ENCODE data around the gene PGC.

The PGC gene

DNA sequence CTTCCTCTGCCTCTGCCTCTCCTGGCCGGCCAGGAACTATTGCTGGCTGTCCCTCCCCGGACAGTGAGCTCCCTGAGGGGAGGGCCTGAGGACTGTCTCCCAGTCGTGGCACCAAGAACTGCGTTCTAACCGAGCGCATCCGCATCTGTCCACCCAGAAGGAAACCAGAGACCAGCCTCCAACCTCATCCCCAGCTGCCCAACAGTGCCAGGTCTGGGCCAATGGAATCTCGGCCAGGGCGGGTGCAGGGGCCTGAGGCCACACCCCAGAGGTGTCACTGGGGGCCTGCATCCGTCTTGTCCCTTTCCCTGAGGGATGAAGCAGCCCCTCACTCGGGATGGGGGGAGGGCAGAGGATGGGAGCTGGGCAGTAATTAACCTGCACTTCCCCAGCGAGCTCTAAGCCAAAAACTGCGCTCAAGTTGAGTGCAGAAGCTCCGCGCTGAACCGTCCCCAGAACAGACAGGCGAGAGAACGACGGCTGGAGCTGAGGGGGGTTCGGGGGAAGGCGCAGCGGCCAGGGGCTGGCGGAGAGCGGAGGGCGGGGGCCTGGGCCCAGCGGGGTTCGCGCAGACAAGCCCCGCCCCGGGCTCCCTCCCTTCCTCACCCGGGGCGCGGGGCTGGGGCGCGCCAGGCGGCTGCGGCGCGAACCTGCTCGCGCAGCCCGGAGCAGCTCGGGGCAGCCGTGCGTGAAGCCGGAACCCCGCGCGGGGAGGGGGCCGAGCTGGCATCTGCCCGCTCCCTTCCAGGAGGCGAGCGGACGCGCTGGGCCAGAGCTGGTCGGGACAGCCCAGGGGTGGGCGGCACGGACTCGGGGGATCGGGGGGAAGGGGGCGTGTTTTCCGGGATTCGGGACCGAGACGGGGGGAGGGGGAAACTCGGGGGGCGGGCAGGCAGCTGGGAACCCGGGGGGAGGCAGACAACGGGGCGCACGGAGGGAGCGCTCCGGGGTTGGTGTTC lies 13.2 kb downstream of the PGC start:
- H3K36me3 ChIP-seq (ENCODE audit: insufficient read depth, low read length) = no peaks in the 10 kb centered on the region; the same call in 1 of the 2 replicates
- ATAC-seq (ENCODE audit: insufficient read depth, low read depth) (peak; percentile 76), DNase-seq (peak; percentile 71)
- TF ChIP-seq, protein P1, sequence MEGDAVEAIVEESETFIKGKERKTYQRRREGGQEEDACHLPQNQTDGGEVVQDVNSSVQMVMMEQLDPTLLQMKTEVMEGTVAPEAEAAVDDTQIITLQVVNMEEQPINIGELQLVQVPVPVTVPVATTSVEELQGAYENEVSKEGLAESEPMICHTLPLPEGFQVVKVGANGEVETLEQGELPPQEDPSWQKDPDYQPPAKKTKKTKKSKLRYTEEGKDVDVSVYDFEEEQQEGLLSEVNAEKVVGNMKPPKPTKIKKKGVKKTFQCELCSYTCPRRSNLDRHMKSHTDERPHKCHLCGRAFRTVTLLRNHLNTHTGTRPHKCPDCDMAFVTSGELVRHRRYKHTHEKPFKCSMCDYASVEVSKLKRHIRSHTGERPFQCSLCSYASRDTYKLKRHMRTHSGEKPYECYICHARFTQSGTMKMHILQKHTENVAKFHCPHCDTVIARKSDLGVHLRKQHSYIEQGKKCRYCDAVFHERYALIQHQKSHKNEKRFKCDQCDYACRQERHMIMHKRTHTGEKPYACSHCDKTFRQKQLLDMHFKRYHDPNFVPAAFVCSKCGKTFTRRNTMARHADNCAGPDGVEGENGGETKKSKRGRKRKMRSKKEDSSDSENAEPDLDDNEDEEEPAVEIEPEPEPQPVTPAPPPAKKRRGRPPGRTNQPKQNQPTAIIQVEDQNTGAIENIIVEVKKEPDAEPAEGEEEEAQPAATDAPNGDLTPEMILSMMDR (IDR thresholded peaks at IDR 0.05; ENCODE audit: borderline replicate concordance, extremely low read depth, low read length, poor library complexity, severe bottlenecking) = peak; percentile 15
- no peak for TF ChIP-seq EZH2 (IDR thresholded peaks at IDR 0.05; ENCODE audit: borderline replicate concordance, low read depth, low read length, severe bottlenecking)
- H3K4me3 ChIP-seq (ENCODE audit: low read depth in 1 of 2, low read length in 2 of 2) = peak overlapping the region; percentile 48 to 84; a peak in 3 of 4 replicates
- H3K9me3 ChIP-seq (ENCODE audit: insufficient read depth, low read length, severe bottlenecking) = no peaks in the 10 kb centered on the region
- H4K20me1 ChIP-seq (ENCODE audit: insufficient read depth, low read length) = peaks cover 16% of the 10 kb centered on the region
- no peak overlapping the region; the same call in 1 of the 2 replicates for H3K27ac ChIP-seq (ENCODE audit: low read length)
- no peaks in the 10 kb centered on the region for H3K79me2 ChIP-seq (ENCODE audit: insufficient read depth, low read length)
- H3K9ac ChIP-seq (ENCODE audit: low read depth, low read length) = peak overlapping the region; percentile 76
- H2AFZ ChIP-seq (ENCODE audit: low read depth, low read length) = peak overlapping the region; percentile 83
- H3K4me2 ChIP-seq (ENCODE audit: insufficient read depth, low read length) = peak overlapping the region; percentile 66
- H3K27me3 ChIP-seq (ENCODE audit: insufficient read depth, low read length, poor library complexity) = no peaks in the 10 kb centered on the region
- peaks cover 31% of the 10 kb centered on the region for H3K4me1 ChIP-seq (ENCODE audit: insufficient read depth, low read length)

DNA sequence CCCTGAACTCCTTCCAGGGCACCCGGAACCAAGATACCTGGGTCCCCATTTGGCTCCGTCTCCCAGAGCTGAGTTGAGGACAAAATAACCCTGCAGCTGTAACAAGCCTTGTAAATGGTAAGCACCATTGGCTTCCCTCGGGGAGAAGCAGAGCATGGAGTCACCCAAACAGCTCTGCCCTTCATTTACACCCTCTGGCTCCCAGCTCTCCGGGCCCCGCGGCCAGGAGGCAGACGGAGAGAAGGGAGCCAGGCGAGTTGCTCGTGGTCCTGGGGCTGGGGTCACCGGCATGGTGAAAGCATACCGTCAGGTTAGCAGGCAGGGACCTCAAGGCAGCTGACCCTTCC lies 13.9 kb downstream of the PGC start:
- DNase-seq (no peak), ATAC-seq (ENCODE audit: insufficient read depth, low read depth) (no peak)
- peak overlapping the region; percentile 66 for H3K4me2 ChIP-seq (ENCODE audit: insufficient read depth, low read length)
- TF ChIP-seq EZH2 (IDR thresholded peaks at IDR 0.05; ENCODE audit: borderline replicate concordance, low read depth, low read length, severe bottlenecking) = no peak
- TF ChIP-seq, protein P1 (IDR thresholded peaks at IDR 0.05; ENCODE audit: borderline replicate concordance, extremely low read depth, low read length, poor library complexity, severe bottlenecking) = no peak
- no peaks in the 10 kb centered on the region for H3K79me2 ChIP-seq (ENCODE audit: insufficient read depth, low read length)
- H4K20me1 ChIP-seq (ENCODE audit: insufficient read depth, low read length) = peaks cover 16% of the 10 kb centered on the region
- H3K36me3 ChIP-seq (ENCODE audit: insufficient read depth, low read length) = no peaks in the 10 kb centered on the region; the same call in 1 of the 2 replicates
- no peaks in the 10 kb centered on the region for H3K27me3 ChIP-seq (ENCODE audit: insufficient read depth, low read length, poor library complexity)
- no peak overlapping the region; the same call in 1 of the 2 replicates for H3K9ac ChIP-seq (ENCODE audit: low read depth, low read length)
- no peak overlapping the region for H3K27ac ChIP-seq (ENCODE audit: low read length)
- H2AFZ ChIP-seq (ENCODE audit: low read depth, low read length) = no peak overlapping the region
- peaks cover 31% of the 10 kb centered on the region for H3K4me1 ChIP-seq (ENCODE audit: insufficient read depth, low read length)
- peak overlapping the region in 1 of 2 experiments; percentile 84; a peak in 1 of 4 replicates for H3K4me3 ChIP-seq (ENCODE audit: low read depth in 1 of 2, low read length in 2 of 2)
- no peaks in the 10 kb centered on the region for H3K9me3 ChIP-seq (ENCODE audit: insufficient read depth, low read length, severe bottlenecking)

DNA sequence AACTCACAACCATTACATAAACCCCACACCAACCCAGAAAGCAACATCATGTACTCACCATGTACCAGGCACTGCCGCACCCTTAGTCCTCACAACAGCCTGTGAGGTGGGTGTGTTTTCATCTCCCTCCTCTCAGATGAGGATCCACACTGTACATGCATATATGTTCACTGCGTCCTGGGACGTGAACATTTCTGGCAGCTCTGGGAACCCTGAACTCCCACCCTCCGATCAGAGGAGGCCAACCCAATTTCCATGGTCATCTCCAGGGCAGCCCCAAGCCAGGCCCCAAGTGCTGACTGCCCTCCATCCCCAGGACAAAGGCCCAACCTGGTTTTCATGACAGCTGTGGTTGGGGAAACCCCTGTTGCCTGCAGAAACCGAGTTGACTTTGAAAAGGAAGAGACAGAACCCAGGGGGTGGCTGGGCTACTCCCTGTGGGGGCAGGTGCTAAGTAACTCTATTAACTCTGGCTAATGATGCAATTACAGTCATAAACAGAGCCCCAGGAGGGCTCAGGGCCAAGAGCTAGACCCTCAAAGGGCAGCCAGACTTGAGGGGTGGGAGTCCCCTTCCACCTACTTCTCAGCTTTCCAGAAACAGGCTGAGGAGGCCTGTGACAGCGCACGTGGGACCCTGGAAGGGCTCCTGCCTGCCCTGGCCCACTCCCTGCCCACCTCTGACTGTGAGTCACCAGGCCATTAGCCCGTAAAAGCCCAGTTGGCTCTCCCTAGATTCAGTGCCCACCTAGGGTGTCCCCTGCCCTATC lies 14.4 kb downstream of the PGC start:
- TF ChIP-seq, protein P1 (IDR thresholded peaks at IDR 0.05; ENCODE audit: borderline replicate concordance, extremely low read depth, low read length, poor library complexity, severe bottlenecking) = no peak
- no peak for TF ChIP-seq EZH2 (IDR thresholded peaks at IDR 0.05; ENCODE audit: borderline replicate concordance, low read depth, low read length, severe bottlenecking)
- no peaks in the 10 kb centered on the region for H3K27me3 ChIP-seq (ENCODE audit: insufficient read depth, low read length, poor library complexity)
- no peak overlapping the region for H2AFZ ChIP-seq (ENCODE audit: low read depth, low read length)
- DNase-seq = no peak
- peaks cover 31% of the 10 kb centered on the region for H3K4me1 ChIP-seq (ENCODE audit: insufficient read depth, low read length)
- H3K4me2 ChIP-seq (ENCODE audit: insufficient read depth, low read length) = peak overlapping the region; percentile 66; the same call in 1 of the 2 replicates
- no peaks in the 10 kb centered on the region for H3K9me3 ChIP-seq (ENCODE audit: insufficient read depth, low read length, severe bottlenecking)
- no peak for ATAC-seq (ENCODE audit: insufficient read depth, low read depth)
- H3K79me2 ChIP-seq (ENCODE audit: insufficient read depth, low read length) = no peaks in the 10 kb centered on the region
- no peak overlapping the region for H3K4me3 ChIP-seq (ENCODE audit: low read depth in 1 of 2, low read length in 2 of 2)
- peaks cover 16% of the 10 kb centered on the region for H4K20me1 ChIP-seq (ENCODE audit: insufficient read depth, low read length)
- no peak overlapping the region for H3K9ac ChIP-seq (ENCODE audit: low read depth, low read length)
- H3K27ac ChIP-seq (ENCODE audit: low read length) = no peak overlapping the region
- no peaks in the 10 kb centered on the region; the same call in 1 of the 2 replicates for H3K36me3 ChIP-seq (ENCODE audit: insufficient read depth, low read length)
